GM21619 (cell line): Measurements from ENCODE around the gene NRIP1.
"Not testable (repeated sequence)": the region's sequence is repeated elsewhere in the genome, so short reads cannot be mapped to it uniquely, and the experiment has no call there.

Experiments
- ATAC-seq: cut with Tn5 transposase; IDR thresholded peaks from one replicate; pipeline ENCODE4 v1.9.1; 2021; ENCODE audit not compliant: unreplicated experiment

NRIP1 gene

GRCh38 chr21:15039607-15040299 is 25.0 kb downstream of the NRIP1 start:
- ATAC-seq, result no peak

- no peak for ATAC-seq
These were observed 26.9 kb downstream of the NRIP1 start for GRCh38 chr21:15037900-15038293.

- no peak for ATAC-seq
These were observed 27.5 kb downstream of the NRIP1 start for GRCh38 chr21:15037095-15037899.

- ATAC-seq, result no peak
These were observed 28.6 kb downstream of the NRIP1 start for GRCh38 chr21:15036189-15036588.

GRCh38 chr21:15034126-15034853 is 30.5 kb downstream of the NRIP1 start:
- ATAC-seq, result no peak

GRCh38 chr21:15031790-15032357 is 32.9 kb downstream of the NRIP1 start:
- ATAC-seq, result no peak

- ATAC-seq, result not testable (repeated sequence)
These were observed 33.4 kb downstream of the NRIP1 start for GRCh38 chr21:15031362-15031761.

- ATAC-seq, result not testable (repeated sequence)
These were observed 33.9 kb downstream of the NRIP1 start for GRCh38 chr21:15030861-15031260.

GRCh38 chr21:15029077-15029476 is 35.7 kb downstream of the NRIP1 start:
- no peak for ATAC-seq

GRCh38 chr21:15028186-15028585 is 36.6 kb downstream of the NRIP1 start:
- ATAC-seq, result no peak

GRCh38 chr21:15027056-15027455 is 37.7 kb downstream of the NRIP1 start:
- no peak for ATAC-seq

GRCh38 chr21:15026370-15026769 is 38.4 kb downstream of the NRIP1 start:
- no peak for ATAC-seq

GRCh38 chr21:15023776-15024175 is 41.0 kb downstream of the NRIP1 start:
- ATAC-seq, result no peak

- ATAC-seq, result no peak
These were observed 42.1 kb downstream of the NRIP1 start for GRCh38 chr21:15022608-15023261.

GRCh38 chr21:15020797-15021196 is 44.0 kb downstream of the NRIP1 start:
- ATAC-seq, result no peak

GRCh38 chr21:15018382-15018781 is 46.4 kb downstream of the NRIP1 start:
- no peak for ATAC-seq

- ATAC-seq, result no peak
These were observed 49.0 kb downstream of the NRIP1 start for GRCh38 chr21:15015622-15016471.

- no peak for ATAC-seq
These were observed 50.6 kb downstream of the NRIP1 start for GRCh38 chr21:15014221-15014620.

GRCh38 chr21:15011967-15012366 is 52.8 kb downstream of the NRIP1 start:
- ATAC-seq, result no peak

GRCh38 chr21:15010645-15011044 is 54.2 kb downstream of the NRIP1 start:
- ATAC-seq, result no peak
